ENCODE measurements around the gene ITGA5.

Gene ITGA5

DNA sequence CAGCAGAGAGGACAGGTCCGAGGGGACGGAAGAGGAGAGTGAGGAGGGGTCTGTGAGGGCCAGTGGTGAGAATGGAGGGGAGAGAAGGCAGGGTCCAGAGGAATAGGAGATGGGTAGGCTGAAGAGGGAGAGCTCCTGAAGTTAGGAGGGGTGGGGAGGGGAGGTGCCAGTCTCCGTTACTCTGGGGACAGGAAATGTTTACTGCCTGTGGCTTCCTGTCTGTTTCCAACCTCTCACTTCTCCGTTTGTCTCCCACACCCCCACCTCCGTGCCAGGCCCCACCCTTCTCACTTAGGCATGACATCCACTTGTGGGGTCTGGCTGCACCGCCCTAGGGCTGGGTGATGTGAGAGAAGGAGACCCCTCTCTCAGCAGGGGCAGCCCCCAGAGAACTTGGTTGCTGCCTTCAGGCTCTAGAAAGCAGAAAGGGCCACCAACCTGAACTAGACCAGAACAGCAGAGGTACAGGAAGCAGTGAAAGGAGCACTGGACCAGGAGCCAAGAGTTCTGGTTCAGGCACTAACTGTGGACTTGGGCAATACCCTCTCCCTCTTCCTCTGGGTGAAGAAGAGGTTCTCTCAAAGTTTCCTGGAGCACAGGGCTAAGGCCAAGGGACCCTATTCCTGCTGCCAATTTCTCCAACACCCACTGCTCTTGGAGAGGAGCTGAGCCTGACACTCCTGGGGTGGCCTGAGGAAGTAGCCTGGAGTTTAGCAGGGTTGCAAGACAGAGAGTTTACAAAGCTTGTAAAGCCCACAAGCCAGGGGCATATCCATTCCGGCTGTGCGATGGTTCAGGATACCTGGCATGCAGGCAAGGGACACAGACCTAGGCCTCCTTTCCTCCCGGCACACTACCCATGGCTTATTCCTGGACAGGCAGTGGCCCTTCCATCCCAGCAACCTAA, 5.5 kb downstream of the ITGA5 start:
- CTCF ChIA-PET = interaction anchor here (0.6 to 11.7 kb wide), 4 partner anchors 13 to 691 kb away, joined by 3 to 204 read pairs (median 48); no protein-coding TSS in a partner anchor
- peak overlapping the region; percentile 74 for H3K4me3 Mint-ChIP-seq
- peaks cover 67% of the 10 kb centered on the region for H3K4me1 Mint-ChIP-seq
- H3K27ac Mint-ChIP-seq = peak overlapping the region; percentile 92
- H3K36me3 Mint-ChIP-seq = peaks cover 50% of the 10 kb centered on the region
- H3K9me3 Mint-ChIP-seq = no peaks in the 10 kb centered on the region
- no peaks in the 10 kb centered on the region for H3K27me3 Mint-ChIP-seq
- DNase-seq = peak; percentile 88

GRCh38 chr12:54412786-54413185, 6.3 kb downstream of the ITGA5 start:
- peaks cover 49% of the 10 kb centered on the region for H3K36me3 Mint-ChIP-seq
- H3K9me3 Mint-ChIP-seq = no peaks in the 10 kb centered on the region
- CTCF ChIA-PET = interaction anchor here (0.6 to 11.7 kb wide), 6 partner anchors 12 to 691 kb away, joined by 3 to 204 read pairs (median 4); no protein-coding TSS in a partner anchor
- H3K27me3 Mint-ChIP-seq = no peaks in the 10 kb centered on the region
- peak overlapping the region; percentile 92 for H3K27ac Mint-ChIP-seq
- H3K4me3 Mint-ChIP-seq = peak overlapping the region; percentile 74
- DNase-seq = peak; percentile 47
- peaks cover 67% of the 10 kb centered on the region for H3K4me1 Mint-ChIP-seq

GRCh38 chr12:54412348-54412747, 6.7 kb downstream of the ITGA5 start:
- peaks cover 50% of the 10 kb centered on the region for H3K36me3 Mint-ChIP-seq
- H3K27me3 Mint-ChIP-seq = no peaks in the 10 kb centered on the region
- CTCF ChIA-PET = interaction anchor here (0.6 to 11.7 kb wide), 6 partner anchors 11 to 690 kb away, joined by 3 to 204 read pairs (median 4); no protein-coding TSS in a partner anchor

DNA sequence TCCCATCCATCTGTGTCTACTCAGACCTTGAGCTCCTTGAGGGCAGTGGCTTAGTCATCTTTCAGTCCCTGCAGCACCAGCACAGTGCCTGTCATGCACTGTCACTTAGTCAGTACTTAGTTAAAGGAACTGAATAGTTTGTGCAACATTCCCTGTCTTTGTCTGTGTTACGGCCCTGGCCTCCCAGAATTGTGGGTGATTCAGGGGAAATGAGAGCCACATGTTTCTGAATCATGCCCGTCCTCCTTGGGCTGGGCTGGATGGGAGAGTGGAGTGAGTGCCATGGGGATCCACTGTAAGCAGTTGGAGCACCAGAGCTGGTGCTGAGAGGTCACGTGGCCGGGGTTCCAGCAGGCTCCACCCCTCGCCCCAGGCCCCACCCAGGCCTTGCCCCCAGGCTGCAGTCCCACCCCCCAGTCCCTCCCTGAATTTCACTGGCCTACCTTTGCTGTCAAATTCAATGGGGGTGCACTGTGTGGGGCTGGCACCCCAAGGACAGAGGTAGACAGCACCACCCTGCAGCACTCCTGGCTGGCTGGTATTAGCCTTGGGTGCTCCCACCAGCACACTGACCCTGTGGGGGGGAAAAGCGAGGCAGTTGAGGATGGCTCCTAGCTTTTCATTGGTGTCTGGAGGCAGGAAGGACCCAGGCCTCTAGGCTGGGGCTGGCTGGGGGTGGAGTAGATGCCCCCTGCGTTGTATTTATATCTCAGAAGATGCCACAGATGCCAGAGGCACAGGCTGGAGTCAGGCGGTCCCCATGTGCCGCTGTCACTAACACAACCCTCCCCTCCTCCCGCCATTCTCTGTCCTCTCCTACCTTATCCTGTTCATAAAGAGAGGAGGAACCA, 7.5 kb downstream of the ITGA5 start:
- CTCF ChIA-PET = interaction anchor here (1.0 to 11.7 kb wide), 5 partner anchors 11 to 32 kb away, joined by 3 to 204 read pairs (median 4); no protein-coding TSS in a partner anchor
- Mint-ChIP-seq H3K36me3 (peaks cover 51% of the 10 kb centered on the region), H3K4me3 (peak overlapping the region; percentile 74), H3K4me1 (peaks cover 66% of the 10 kb centered on the region), H3K27me3 (no peaks in the 10 kb centered on the region), H3K27ac (peak overlapping the region; percentile 92), H3K9me3 (no peaks in the 10 kb centered on the region)
- DNase-seq = peak; percentile 80

More at GRCh38 chr12:54412348-54412747, 6.7 kb downstream of the ITGA5 start:
- peaks cover 66% of the 10 kb centered on the region for H3K4me1 Mint-ChIP-seq
- H3K4me3 Mint-ChIP-seq = peak overlapping the region; percentile 74
- H3K9me3 Mint-ChIP-seq = no peaks in the 10 kb centered on the region
- DNase-seq = no peak
- peak overlapping the region; percentile 92 for H3K27ac Mint-ChIP-seq

DNA sequence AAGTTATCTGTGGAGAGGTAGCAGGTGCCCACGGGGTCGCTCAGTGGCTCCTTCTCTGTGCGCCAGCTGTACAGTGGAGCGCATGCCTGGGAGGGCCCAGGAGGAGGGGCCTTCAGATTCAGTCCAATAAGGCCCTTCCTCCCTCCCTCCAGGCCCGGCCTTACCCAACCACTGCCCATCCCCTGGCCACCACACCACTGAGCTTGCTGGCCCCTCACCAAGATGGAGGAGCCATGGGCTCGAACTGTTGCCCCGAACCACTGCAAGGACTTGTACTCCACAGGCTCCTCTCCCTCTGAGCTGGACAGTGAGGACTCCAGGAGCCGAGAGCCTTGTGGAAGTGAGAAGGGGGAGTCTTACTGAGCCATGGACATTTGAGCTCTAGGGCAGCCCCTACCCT, 9.8 kb downstream of the ITGA5 start:
- H3K9me3 Mint-ChIP-seq = no peaks in the 10 kb centered on the region
- peaks cover 58% of the 10 kb centered on the region for H3K36me3 Mint-ChIP-seq
- CTCF ChIA-PET = interaction anchor here (0.9 to 2.6 kb wide), 3 partner anchors 10 to 30 kb away, joined by 3 to 21 read pairs (median 4); no protein-coding TSS in a partner anchor
- no peak for DNase-seq
- H3K4me1 Mint-ChIP-seq = peaks cover 51% of the 10 kb centered on the region
- no peak overlapping the region for H3K4me3 Mint-ChIP-seq
- H3K27ac Mint-ChIP-seq = no peak overlapping the region
- no peaks in the 10 kb centered on the region for H3K27me3 Mint-ChIP-seq

DNA sequence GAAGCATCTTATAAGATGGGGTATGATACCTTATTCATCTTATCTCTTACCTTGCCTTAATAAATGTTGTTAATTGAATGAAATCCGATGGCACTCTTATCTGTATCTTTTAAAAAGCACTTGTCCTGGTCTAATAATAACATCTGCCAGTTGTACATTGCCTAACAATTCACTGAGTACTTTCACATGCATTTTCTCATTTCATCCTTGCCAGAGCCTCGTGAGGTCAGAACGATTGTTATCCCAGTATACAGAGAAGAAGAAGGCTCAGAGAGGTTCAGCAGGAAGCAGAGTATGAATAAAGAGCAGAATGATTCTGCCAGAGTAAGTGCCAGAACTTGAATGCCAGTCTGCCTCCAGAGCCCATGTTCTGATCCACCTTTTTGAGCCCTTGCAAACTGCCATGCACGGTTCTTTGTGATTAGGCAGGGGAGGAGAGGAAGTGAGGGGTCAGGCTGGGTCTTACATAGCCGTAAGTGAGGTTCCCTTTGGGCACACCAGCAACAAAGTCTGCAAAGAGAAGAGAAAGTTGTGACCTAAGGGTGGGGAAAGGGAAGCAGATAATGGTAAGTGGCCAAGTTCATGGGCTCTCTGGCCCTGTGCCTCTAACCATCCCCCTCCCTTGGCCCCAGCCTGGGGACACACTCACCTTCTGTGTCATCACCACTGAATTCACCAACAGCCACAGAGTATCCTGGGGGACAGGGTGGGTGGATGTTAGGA, 11.7 kb downstream of the ITGA5 start:
- Mint-ChIP-seq H3K27ac (peak overlapping the region; percentile 55), H3K4me1 (peaks cover 33% of the 10 kb centered on the region), H3K9me3 (no peaks in the 10 kb centered on the region), H3K4me3 (no peak overlapping the region), H3K36me3 (peaks cover 67% of the 10 kb centered on the region), H3K27me3 (no peaks in the 10 kb centered on the region)
- no peak for DNase-seq
- CTCF ChIA-PET = interaction anchor here (1.0 to 2.6 kb wide), 3 partner anchors 8 to 32 kb away, joined by 3 to 21 read pairs (median 3); no protein-coding TSS in a partner anchor

DNA sequence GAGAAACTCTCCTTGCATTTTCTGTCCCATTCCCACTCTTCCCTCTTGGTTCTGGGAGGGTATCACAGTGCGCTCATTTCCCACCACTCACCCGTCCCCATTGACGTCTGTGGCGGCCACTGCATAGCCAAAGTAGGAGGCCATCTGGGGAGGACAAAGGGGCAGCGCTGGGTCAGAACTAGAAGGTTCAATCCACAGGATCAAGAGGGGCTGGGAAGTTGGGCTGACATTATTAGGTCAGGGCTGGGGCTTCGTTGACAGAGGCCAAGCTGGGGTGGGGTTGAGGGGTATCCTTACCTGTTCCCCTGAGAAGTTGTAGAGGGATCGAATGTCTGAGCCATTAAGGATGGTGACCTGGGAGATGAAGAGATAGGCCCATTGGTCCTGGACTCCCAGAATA, 13.5 kb downstream of the ITGA5 start:
- peaks cover 19% of the 10 kb centered on the region for H3K4me1 Mint-ChIP-seq
- H3K27ac Mint-ChIP-seq = no peak overlapping the region
- H3K36me3 Mint-ChIP-seq = peaks cover 74% of the 10 kb centered on the region
- no peaks in the 10 kb centered on the region for H3K9me3 Mint-ChIP-seq
- CTCF ChIA-PET = interaction anchor here (1.0 to 12.2 kb wide), 5 partner anchors 10 to 38 kb away, joined by 4 to 519 read pairs (median 97); partner anchors contain the start of gene ITGA5
- no peak overlapping the region for H3K4me3 Mint-ChIP-seq
- DNase-seq = no peak
- H3K27me3 Mint-ChIP-seq = no peaks in the 10 kb centered on the region

DNA sequence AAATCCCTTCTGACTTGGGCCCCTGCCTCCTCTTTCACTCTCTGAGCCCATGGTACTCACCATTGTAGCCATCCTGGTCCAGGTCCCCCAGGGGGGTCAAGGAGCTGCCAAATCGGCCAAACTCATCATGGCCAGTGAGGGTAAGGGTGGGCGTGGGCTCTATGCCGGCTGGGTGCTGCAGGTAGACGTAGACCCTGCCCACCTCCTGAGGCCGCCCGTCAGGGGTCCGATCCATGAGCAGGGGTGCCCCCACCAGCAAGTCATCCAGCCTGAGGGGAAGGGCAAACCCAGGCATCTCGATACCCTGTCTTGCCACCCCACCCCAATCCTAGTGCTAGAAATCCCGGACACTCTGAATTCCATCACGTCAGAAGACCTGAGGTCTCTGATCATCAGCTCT, 14.0 kb downstream of the ITGA5 start:
- H3K36me3 Mint-ChIP-seq = peaks cover 78% of the 10 kb centered on the region
- CTCF ChIA-PET = interaction anchor here (1.0 to 12.2 kb wide), 6 partner anchors 9 to 38 kb away, joined by 4 to 519 read pairs (median 58); partner anchors contain the start of gene ITGA5

GRCh38 chr12:54404061-54405004, 14.7 kb downstream of the ITGA5 start:
- Mint-ChIP-seq H3K4me1 (peaks cover 19% of the 10 kb centered on the region), H3K9me3 (no peaks in the 10 kb centered on the region), H3K4me3 (no peak overlapping the region), H3K27ac (no peak overlapping the region), H3K27me3 (no peaks in the 10 kb centered on the region), H3K36me3 (peaks cover 81% of the 10 kb centered on the region)
- peak; percentile 77 for DNase-seq
- CTCF ChIA-PET = interaction anchor here (0.9 to 12.2 kb wide), 8 partner anchors 8 to 94 kb away, joined by 3 to 519 read pairs (median 15); partner anchors contain the start of gene ITGA5

More for the DNA sequence above, 14.0 kb downstream of the ITGA5 start:
- DNase-seq = no peak
- Mint-ChIP-seq H3K27ac (no peak overlapping the region), H3K9me3 (no peaks in the 10 kb centered on the region), H3K4me3 (no peak overlapping the region), H3K4me1 (peaks cover 19% of the 10 kb centered on the region), H3K27me3 (no peaks in the 10 kb centered on the region)

DNA sequence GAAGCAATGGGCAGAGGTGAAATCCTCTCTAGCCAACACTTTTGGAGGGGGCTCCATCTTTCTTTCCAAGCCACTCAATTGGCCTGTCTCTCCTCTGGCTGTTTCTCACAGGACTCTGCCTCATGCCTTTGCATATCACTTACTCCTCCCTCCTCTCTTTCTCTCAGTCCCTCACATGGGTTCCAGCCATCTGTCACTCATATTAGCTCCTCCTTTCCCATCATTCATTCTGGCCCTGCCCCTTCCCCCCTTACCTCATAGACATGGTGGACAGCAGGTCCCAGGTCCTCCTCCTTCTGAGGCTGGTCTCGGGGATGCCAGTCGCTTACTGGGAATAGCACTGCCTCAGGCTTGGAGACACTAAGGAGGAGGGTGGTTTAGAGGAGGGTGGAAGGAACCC, 17.9 kb downstream of the ITGA5 start:
- Mint-ChIP-seq H3K4me3 (no peak overlapping the region), H3K9me3 (no peaks in the 10 kb centered on the region), H3K27ac (no peak overlapping the region), H3K4me1 (peaks cover 13% of the 10 kb centered on the region), H3K27me3 (no peaks in the 10 kb centered on the region), H3K36me3 (peaks cover 80% of the 10 kb centered on the region)
- no peak for DNase-seq
- CTCF ChIA-PET = interaction anchor here (0.7 to 12.2 kb wide), 9 partner anchors 15 to 185 kb away, joined by 3 to 519 read pairs (median 5); partner anchors contain the start of gene ITGA5

DNA sequence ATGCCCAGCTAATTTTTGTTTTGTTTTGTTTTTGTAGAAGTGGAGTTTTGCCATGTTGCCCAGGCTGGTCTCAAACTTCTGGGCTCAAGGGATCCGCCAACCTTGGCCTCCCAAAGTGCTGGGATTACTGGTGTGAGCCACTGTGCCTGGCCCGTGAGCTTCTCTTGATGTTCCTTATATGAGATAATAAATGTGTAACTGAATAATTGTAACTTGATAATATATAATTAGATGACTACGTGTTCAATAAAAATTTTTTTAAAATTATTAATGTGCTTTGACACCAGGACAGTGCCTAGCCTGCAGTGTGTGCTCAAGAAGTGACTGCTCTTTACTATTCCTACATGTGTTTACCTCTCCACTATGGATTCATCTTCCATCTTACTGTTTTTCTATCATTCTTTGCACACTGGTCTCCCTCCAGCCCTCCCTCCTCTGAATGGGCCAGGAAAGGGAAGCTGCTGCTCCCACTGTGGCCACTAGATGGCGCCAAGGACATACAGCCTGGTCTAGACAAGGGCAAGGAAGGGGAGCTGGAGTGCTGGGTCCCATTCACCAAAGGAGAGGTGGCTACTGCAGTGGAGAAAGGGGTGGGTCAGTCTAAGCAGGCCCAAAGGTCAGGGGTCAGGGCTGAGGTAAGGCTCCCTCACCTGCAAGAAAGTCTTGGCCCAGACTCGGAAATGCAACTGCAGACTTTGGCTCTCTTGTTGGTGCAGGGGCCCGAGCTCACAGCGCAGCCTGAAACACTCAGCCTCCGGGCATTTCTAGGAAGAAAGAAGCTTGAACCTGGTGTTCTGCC, 19.9 kb downstream of the ITGA5 start:
- H3K36me3 Mint-ChIP-seq = peaks cover 82% of the 10 kb centered on the region
- no peaks in the 10 kb centered on the region for H3K9me3 Mint-ChIP-seq
- H3K27me3 Mint-ChIP-seq = no peaks in the 10 kb centered on the region
- CTCF ChIA-PET = interaction anchor here (0.6 to 12.2 kb wide), 34 partner anchors 10 to 886 kb away, joined by 3 to 519 read pairs (median 5); partner anchors contain the start of genes GTSF1, ITGA5, NCKAP1L and ZNF385A
- H3K4me3 Mint-ChIP-seq = no peak overlapping the region
- H3K27ac Mint-ChIP-seq = peak overlapping the region; percentile 35
- H3K4me1 Mint-ChIP-seq = peaks cover 16% of the 10 kb centered on the region
- peak; percentile 92 for DNase-seq

Data from activated naive CD4-positive, alpha-beta T cell treated with anti-CD3 and anti-CD28 coated beads, Interleukin-2, amount 10 ng/mL, durations not matched to agents 7 days and 5 days (primary cell).